Activated gamma-delta T cell (primary cell): ENCODE data around the gene ADGRL3.

Experiments
- DNase-seq: peaks from one replicate; lab custom pipeline; 2025; lab: John Stamatoyannopoulos, UW

The ADGRL3 gene

GRCh38 chr4:61277785-61278760 is 77.9 kb downstream of the ADGRL3 start:
- no peak for DNase-seq

GRCh38 chr4:61292322-61292721 is 92.2 kb downstream of the ADGRL3 start:
- no peak for DNase-seq

- DNase-seq: no peak
Measured at GRCh38 chr4:61293707-61294400, 93.7 kb downstream of the ADGRL3 start.

GRCh38 chr4:61294936-61295335 is 94.8 kb downstream of the ADGRL3 start:
- DNase-seq: no peak

GRCh38 chr4:61296144-61296543 is 96.0 kb downstream of the ADGRL3 start:
- no peak for DNase-seq

GRCh38 chr4:61298178-61298740 is 98.1 kb downstream of the ADGRL3 start:
- no peak for DNase-seq

GRCh38 chr4:61299316-61299715 is 99.2 kb downstream of the ADGRL3 start:
- DNase-seq: no peak

- no peak for DNase-seq
Measured at GRCh38 chr4:61300266-61300844, 100.2 kb downstream of the ADGRL3 start.

- DNase-seq: no peak
Measured at GRCh38 chr4:61301271-61301670, 101.1 kb downstream of the ADGRL3 start.

GRCh38 chr4:61308033-61308432 is 107.9 kb downstream of the ADGRL3 start:
- no peak for DNase-seq

- no peak for DNase-seq
Measured at GRCh38 chr4:61309616-61310015, 109.5 kb downstream of the ADGRL3 start.

GRCh38 chr4:61312526-61312925 is 112.4 kb downstream of the ADGRL3 start:
- no peak for DNase-seq

- no peak for DNase-seq
Measured at GRCh38 chr4:61318431-61318830, 118.3 kb downstream of the ADGRL3 start.

GRCh38 chr4:61319156-61319555 is 119.0 kb downstream of the ADGRL3 start:
- no peak for DNase-seq

GRCh38 chr4:61320154-61320553 is 120.0 kb downstream of the ADGRL3 start:
- no peak for DNase-seq

- DNase-seq: no peak
Measured at GRCh38 chr4:61320631-61321030, 120.5 kb downstream of the ADGRL3 start.

GRCh38 chr4:61332693-61333092 is 132.6 kb downstream of the ADGRL3 start:
- no peak for DNase-seq

GRCh38 chr4:61333490-61333889 is 133.4 kb downstream of the ADGRL3 start:
- no peak for DNase-seq

GRCh38 chr4:61335241-61335763 is 135.2 kb downstream of the ADGRL3 start:
- no peak for DNase-seq

GRCh38 chr4:61336488-61336887 is 136.4 kb downstream of the ADGRL3 start:
- no peak for DNase-seq

- no peak for DNase-seq
Measured at GRCh38 chr4:61336916-61337315, 136.8 kb downstream of the ADGRL3 start.

GRCh38 chr4:61342061-61342460 is 141.9 kb downstream of the ADGRL3 start:
- DNase-seq: no peak
